IMR-90 (cell line): ENCODE results near the gene SARM1. TPM values are rescaled to one million over a fixed set of nuclear protein-coding genes. Genes with fewer than 3 reads are reported as not detected.

Experiments
- ATAC-seq: fragments of 200-7000 bp; cut with Tn5 transposase; 2 replicates; pipeline ENCODE4 v1.9.1; 2020; ENCODE audit warnings: low read depth, mild to moderate bottlenecking, moderate library complexity
- BruUV-seq: library from RNA; stranded (reverse); fragments of 400-500 nt; replicated peaks from 2 replicates; lab custom pipeline; 2021; lab: Mats Ljungman, UMichigan
- CTCF ChIA-PET: fragments of 300-600 bp; formaldehyde crosslinking; extraction: SDS; loops from one replicate; lab custom pipeline; 2021; ENCODE audit warnings: antibody characterized with exemption; lab: Yijun Ruan, JAX
- POLR2A ChIA-PET: fragments of 300-600 bp; sonication (Branson Sonifier 250); formaldehyde crosslinking; loops from one replicate; lab custom pipeline; 2022; ENCODE audit warnings: antibody characterized with exemption; ENCODE audit not compliant: unreplicated experiment; lab: Charles Lee
- DNase-seq: peaks from one replicate; pipeline ENCODE4 v3.0.0; 2013
- H2AFZ ChIP-seq: replicated peaks from 2 replicates; pipeline ENCODE3; 2013; ENCODE audit warnings: low read length, mild to moderate bottlenecking; ENCODE audit not compliant: poor library complexity
- H2AK5ac ChIP-seq: 2 replicates; pipeline ENCODE4 v1.6.1; 2013; ENCODE audit warnings: low read depth, low read length, inconsistent platforms
- H2AK9ac ChIP-seq: replicated peaks from 2 replicates; pipeline ENCODE3; 2013; ENCODE audit warnings: mild to moderate bottlenecking, low read depth, low read length, moderate library complexity; ENCODE audit not compliant: poor library complexity
- H2BK120ac ChIP-seq: 2 replicates; pipeline ENCODE4 v1.6.1; 2013; ENCODE audit warnings: low read depth, low read length, inconsistent platforms
- H2BK15ac ChIP-seq: 3 replicates; pipeline ENCODE4 v1.6.1; 2013; ENCODE audit warnings: low read depth, low read length, inconsistent platforms
- H2BK20ac ChIP-seq: 2 replicates; pipeline ENCODE4 v1.6.1; 2013; ENCODE audit warnings: low read depth, mild to moderate bottlenecking, inconsistent platforms, low read length, moderate library complexity
- H2BK5ac ChIP-seq: 2 replicates; pipeline ENCODE4 v1.6.1; 2013; ENCODE audit warnings: mild to moderate bottlenecking, low read depth, low read length, inconsistent platforms; ENCODE audit not compliant: poor library complexity, severe bottlenecking
- H3K14ac ChIP-seq: replicated peaks from 2 replicates; pipeline ENCODE4 v1.6.1; 2013; ENCODE audit warnings: low read depth, low read length, inconsistent platforms
- H3K18ac ChIP-seq: 2 replicates; pipeline ENCODE4 v1.6.1; 2013; ENCODE audit warnings: low read depth, low read length, control low read depth
- H3K23ac ChIP-seq: 2 replicates; pipeline ENCODE4 v1.6.1; 2013; ENCODE audit warnings: low read depth, low read length, inconsistent platforms
- H3K27ac ChIP-seq: 2 replicates; pipeline ENCODE4 v1.5.1; 2013; ENCODE audit warnings: mild to moderate bottlenecking, control low read depth, low read length; ENCODE audit not compliant: insufficient read depth
- H3K27me3 ChIP-seq: 2 replicates; pipeline ENCODE4 v1.6.1; 2013; ENCODE audit warnings: low read length; ENCODE audit not compliant: control insufficient read depth, insufficient read depth
- H3K36me3 ChIP-seq: 2 replicates; pipeline ENCODE4 v1.6.1; 2013; ENCODE audit warnings: low read length, mixed read lengths; ENCODE audit not compliant: control insufficient read depth, insufficient read depth
- H3K4ac ChIP-seq: 2 replicates; pipeline ENCODE4 v1.6.1; 2013; ENCODE audit warnings: low read depth, low read length, inconsistent platforms
- H3K4me1 ChIP-seq: 2 replicates; pipeline ENCODE4 v1.6.1; 2013; ENCODE audit warnings: low read length, mixed read lengths; ENCODE audit not compliant: control insufficient read depth, insufficient read depth
- H3K4me2 ChIP-seq: 2 replicates; pipeline ENCODE4 v1.6.1; 2013; ENCODE audit warnings: low read depth, mild to moderate bottlenecking, control low read depth, low read length, moderate library complexity
- H3K4me3 ChIP-seq: 2 replicates; pipeline ENCODE4 v1.5.1; 2013; ENCODE audit warnings: low read depth, mild to moderate bottlenecking, control low read depth, low read length, moderate library complexity; ENCODE audit not compliant: insufficient read depth
- H3K56ac ChIP-seq: 2 replicates; pipeline ENCODE4 v1.6.1; 2013; ENCODE audit warnings: low read length, inconsistent platforms; ENCODE audit not compliant: insufficient read depth; ENCODE audit errors: extremely low read depth
- H3K79me1 ChIP-seq, 2 experiments: 2 replicates each; pipeline ENCODE4 v1.6.1; 2013; ENCODE audit warnings: low read length in 2 of 2, inconsistent platforms in 1 of 2, low read depth in 1 of 2
- H3K9ac ChIP-seq: 2 replicates; pipeline ENCODE4 v1.6.1; 2013; ENCODE audit warnings: low read depth, low read length, control low read depth
- H3K9me1 ChIP-seq: 2 replicates; pipeline ENCODE4 v1.6.1; 2013; ENCODE audit warnings: low read length, inconsistent platforms; ENCODE audit not compliant: insufficient read depth
- H3K9me3 ChIP-seq: 2 replicates; pipeline ENCODE4 v1.6.1; 2013; ENCODE audit warnings: low read length; ENCODE audit not compliant: control insufficient read depth, insufficient read depth
- H4K20me1 ChIP-seq: 2 replicates; pipeline ENCODE4 v1.6.1; 2013; ENCODE audit warnings: low read length, inconsistent platforms; ENCODE audit not compliant: insufficient read depth
- H4K5ac ChIP-seq: 2 replicates; pipeline ENCODE4 v1.6.1; 2013; ENCODE audit warnings: mild to moderate bottlenecking, low read depth, low read length, control low read depth
- H4K8ac ChIP-seq, 2 experiments: 2 replicates each; pipeline ENCODE4 v1.6.1; 2013; ENCODE audit warnings: low read depth in 2 of 2, low read length in 2 of 2, control low read depth in 1 of 2, inconsistent platforms in 1 of 2
- H4K91ac ChIP-seq: 2 replicates; pipeline ENCODE4 v1.6.1; 2013; ENCODE audit warnings: low read depth, low read length, inconsistent platforms; ENCODE audit not compliant: insufficient read depth
- BHLHE40 ChIP-seq: fragments of 150-350 bp; IDR thresholded peaks from 2 replicates; pipeline ENCODE4 v1.6.1; 2016; ENCODE audit warnings: mild to moderate bottlenecking, low read depth, low read length
- CEBPB ChIP-seq: IDR thresholded peaks from 2 replicates; pipeline ENCODE4 v1.6.1; 2012; ENCODE audit warnings: low read depth, low read length, improper control_type of control experiment
- CHD1 ChIP-seq: IDR thresholded peaks from 2 replicates; pipeline ENCODE4 v1.6.1; 2012; ENCODE audit warnings: low read depth, low read length, improper control_type of control experiment
- FOS ChIP-seq: fragments of 150-350 bp; IDR thresholded peaks from 2 replicates; pipeline ENCODE4 v1.6.1; 2016; ENCODE audit warnings: low read depth, low read length
- MAFK ChIP-seq: IDR thresholded peaks from 2 replicates; pipeline ENCODE4 v1.6.1; 2012; ENCODE audit warnings: low read depth, low read length, improper control_type of control experiment
- MAZ ChIP-seq: IDR thresholded peaks from 2 replicates; pipeline ENCODE4 v1.6.1; 2012; ENCODE audit warnings: low read depth, mild to moderate bottlenecking, low read length, improper control_type of control experiment, moderate library complexity, borderline replicate concordance
- MXI1 ChIP-seq: IDR thresholded peaks from 2 replicates; pipeline ENCODE4 v1.6.1; 2012; ENCODE audit warnings: low read depth, mild to moderate bottlenecking, low read length, moderate library complexity, borderline replicate concordance
- NFE2L2 ChIP-seq: fragments of 150-350 bp; IDR thresholded peaks from 2 replicates; pipeline ENCODE4 v1.6.1; 2016; ENCODE audit warnings: low read depth, mild to moderate bottlenecking, low read length
- POLR2A ChIP-seq: IDR thresholded peaks from 2 replicates; pipeline ENCODE4 v1.6.1; 2012; ENCODE audit warnings: mild to moderate bottlenecking, low read depth, low read length
- RAD21 ChIP-seq: IDR thresholded peaks from 2 replicates; pipeline ENCODE4 v1.6.1; 2012; ENCODE audit warnings: low read length, improper control_type of control experiment
- RCOR1 ChIP-seq: IDR thresholded peaks from 2 replicates; pipeline ENCODE4 v1.6.1; 2012; ENCODE audit warnings: mild to moderate bottlenecking, low read length, improper control_type of control experiment; ENCODE audit not compliant: insufficient replicate concordance
- RFX5 ChIP-seq: IDR thresholded peaks from 2 replicates; pipeline ENCODE4 v1.8.0; 2012; ENCODE audit warnings: low read depth, mild to moderate bottlenecking, low read length, moderate library complexity
- SMC3 ChIP-seq: fragments of 150-350 bp; IDR thresholded peaks from 2 replicates; pipeline ENCODE4 v1.6.1; 2016; ENCODE audit warnings: low read depth, mild to moderate bottlenecking, antibody characterized with exemption, low read length, moderate library complexity
- WGBS, 2 experiments: methylation state at CpG; one replicate each; pipeline versions ENCODE4 v1.1.5 to v1.1.7; 2013; ENCODE audit warnings: missing lambda C conversion rate in 2 of 2; ENCODE audit not compliant: insufficient read length in 1 of 2; ENCODE audit errors: extremely low coverage in 2 of 2; 5-methylcytosine and 5-hydroxymethylcytosine counted together
- dilution Hi-C: fragments of 300-500 bp; cut with HindIII; formaldehyde crosslinking; loops from one replicate; pipeline ENCODE4 v1.14.3; 2018; ENCODE audit warnings: low sequenced_read_pairs; ENCODE audit not compliant: unreplicated experiment
- in situ Hi-C: fragments of 300-500 bp; cut with MboI; formaldehyde crosslinking; loops from 3 replicates; pipeline ENCODE4 v1.14.3; 2019; ENCODE audit warnings: low sequenced_read_pairs, inconsistent platforms, mixed read lengths
- intact Hi-C: fragments of 100-400 bp; cut with micrococcal nuclease; formaldehyde crosslinking; loops from 2 replicates; pipeline ENCODE4 v1.10.0; 2022
- polyA plus RNA-seq, 3 experiments: library from polyadenylated mRNA; depleted of rRNA; stranded (reverse); fragments of >200 nt; gene quantifications; 2 replicates each; pipeline ENCODE4 v1.2.3, GENCODE V29; 2012; ENCODE audit warnings: low replicate concordance in 1 of 3
- total RNA-seq: library from RNA; depleted of rRNA; stranded (reverse); fragments of >200 nt; gene quantifications from 2 replicates; pipeline ENCODE4 v1.2.3, GENCODE V29; 2012
- TF ChIP-seq, protein P1 (sequence below): conservative IDR thresholded peaks from 2 replicates; pipeline ENCODE4 v1.5.1; 2012; ENCODE audit warnings: mild to moderate bottlenecking, low read depth, low read length, improper control_type of control experiment
- TF ChIP-seq, protein P2 (sequence below): fragments of 150-350 bp; IDR thresholded peaks from 2 replicates; pipeline ENCODE4 v1.6.1; 2017; ENCODE audit warnings: mild to moderate bottlenecking, antibody characterized with exemption, low read length, low read depth
- TF ChIP-seq, protein P3 (sequence below): fragments of 150-350 bp; IDR thresholded peaks from 2 replicates; pipeline ENCODE4 v1.6.1; 2016; ENCODE audit warnings: low read depth, mild to moderate bottlenecking, low read length, moderate library complexity, borderline replicate concordance

Gene SARM1
- total and polyA plus RNA-seq, 2 of the 4 experiments (the other 2 are of a cell fraction) = 3.4 to 11.4 TPM

DNA sequence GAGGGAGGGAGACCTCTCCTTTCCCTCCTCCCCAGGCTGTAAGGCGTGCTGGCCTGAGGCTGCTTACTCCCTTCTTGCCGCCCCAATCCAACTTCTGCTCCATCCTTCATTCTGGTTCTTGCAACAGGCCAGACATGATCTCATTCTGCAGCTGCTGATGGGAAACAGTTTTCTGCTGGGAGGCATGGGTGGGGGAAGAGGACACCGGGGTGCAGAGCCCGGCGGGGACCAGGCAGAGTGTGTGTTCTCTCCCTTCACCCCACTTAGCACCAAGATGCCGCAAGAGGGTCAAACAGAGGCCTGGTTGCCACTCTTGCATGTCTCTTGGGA is 1.4 kb downstream of the SARM1 start:
- H3K18ac ChIP-seq = no peak overlapping the region
- H3K23ac ChIP-seq = peak overlapping the region; percentile 70; the same call in 1 of the 2 replicates
- no peak overlapping the region for H3K56ac ChIP-seq
- H3K79me1 ChIP-seq = peaks cover 5 to 32% of the 10 kb centered on the region in 2 experiments; a peak in 3 of 4 replicates
- H3K4me3 ChIP-seq = peak overlapping the region; percentile 54; the same call in 1 of the 2 replicates
- H3K9me3 ChIP-seq = no peaks in the 10 kb centered on the region
- ChIA-PET CTCF (no interaction called here), POLR2A (no interaction called here)
- 0 out of 2 replicates have a peak, but pooled peaks cover 1% of the 10 kb centered on the region for H3K36me3 ChIP-seq
- H4K5ac ChIP-seq = no peak overlapping the region
- peak overlapping the region; percentile 84; the same call in 1 of the 2 replicates for H3K4me2 ChIP-seq
- DNase-seq (no peak), ATAC-seq (no peak)
- H2AK9ac ChIP-seq = no peak overlapping the region
- H4K91ac ChIP-seq = no peak overlapping the region
- H3K4me1 ChIP-seq = peaks cover 14% of the 10 kb centered on the region; the same call in 1 of the 2 replicates
- no peak overlapping the region for H2BK20ac ChIP-seq
- H3K9me1 ChIP-seq = peaks cover 35% of the 10 kb centered on the region
- no CpG with 5 or more reads among the region's 6 CpGs for WGBS, 2 experiments
- peaks cover 31% of the 10 kb centered on the region for H4K20me1 ChIP-seq
- H2AK5ac ChIP-seq = no peak overlapping the region; the same call in 1 of the 2 replicates
- H2BK5ac ChIP-seq = no peak overlapping the region
- H2BK15ac ChIP-seq = no peak overlapping the region
- TF ChIP-seq NFE2L2 (no peak), MXI1 (no peak), RCOR1 (no peak), CEBPB (no peak), MAFK (no peak), RAD21 (no peak), RFX5 (no peak), BHLHE40 (no peak), SMC3 (no peak), CHD1 (no peak), FOS (no peak), MAZ (no peak), POLR2A (no peak)
- TF ChIP-seq, protein P1, sequence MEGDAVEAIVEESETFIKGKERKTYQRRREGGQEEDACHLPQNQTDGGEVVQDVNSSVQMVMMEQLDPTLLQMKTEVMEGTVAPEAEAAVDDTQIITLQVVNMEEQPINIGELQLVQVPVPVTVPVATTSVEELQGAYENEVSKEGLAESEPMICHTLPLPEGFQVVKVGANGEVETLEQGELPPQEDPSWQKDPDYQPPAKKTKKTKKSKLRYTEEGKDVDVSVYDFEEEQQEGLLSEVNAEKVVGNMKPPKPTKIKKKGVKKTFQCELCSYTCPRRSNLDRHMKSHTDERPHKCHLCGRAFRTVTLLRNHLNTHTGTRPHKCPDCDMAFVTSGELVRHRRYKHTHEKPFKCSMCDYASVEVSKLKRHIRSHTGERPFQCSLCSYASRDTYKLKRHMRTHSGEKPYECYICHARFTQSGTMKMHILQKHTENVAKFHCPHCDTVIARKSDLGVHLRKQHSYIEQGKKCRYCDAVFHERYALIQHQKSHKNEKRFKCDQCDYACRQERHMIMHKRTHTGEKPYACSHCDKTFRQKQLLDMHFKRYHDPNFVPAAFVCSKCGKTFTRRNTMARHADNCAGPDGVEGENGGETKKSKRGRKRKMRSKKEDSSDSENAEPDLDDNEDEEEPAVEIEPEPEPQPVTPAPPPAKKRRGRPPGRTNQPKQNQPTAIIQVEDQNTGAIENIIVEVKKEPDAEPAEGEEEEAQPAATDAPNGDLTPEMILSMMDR = no peak
- TF ChIP-seq, protein P2, sequence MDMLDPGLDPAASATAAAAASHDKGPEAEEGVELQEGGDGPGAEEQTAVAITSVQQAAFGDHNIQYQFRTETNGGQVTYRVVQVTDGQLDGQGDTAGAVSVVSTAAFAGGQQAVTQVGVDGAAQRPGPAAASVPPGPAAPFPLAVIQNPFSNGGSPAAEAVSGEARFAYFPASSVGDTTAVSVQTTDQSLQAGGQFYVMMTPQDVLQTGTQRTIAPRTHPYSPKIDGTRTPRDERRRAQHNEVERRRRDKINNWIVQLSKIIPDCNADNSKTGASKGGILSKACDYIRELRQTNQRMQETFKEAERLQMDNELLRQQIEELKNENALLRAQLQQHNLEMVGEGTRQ = no peak
- TF ChIP-seq, protein P3, sequence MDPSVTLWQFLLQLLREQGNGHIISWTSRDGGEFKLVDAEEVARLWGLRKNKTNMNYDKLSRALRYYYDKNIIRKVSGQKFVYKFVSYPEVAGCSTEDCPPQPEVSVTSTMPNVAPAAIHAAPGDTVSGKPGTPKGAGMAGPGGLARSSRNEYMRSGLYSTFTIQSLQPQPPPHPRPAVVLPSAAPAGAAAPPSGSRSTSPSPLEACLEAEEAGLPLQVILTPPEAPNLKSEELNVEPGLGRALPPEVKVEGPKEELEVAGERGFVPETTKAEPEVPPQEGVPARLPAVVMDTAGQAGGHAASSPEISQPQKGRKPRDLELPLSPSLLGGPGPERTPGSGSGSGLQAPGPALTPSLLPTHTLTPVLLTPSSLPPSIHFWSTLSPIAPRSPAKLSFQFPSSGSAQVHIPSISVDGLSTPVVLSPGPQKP = no peak
- H3K14ac ChIP-seq = 0 out of 2 replicates have a peak overlapping the region, but pooled peaks have one; percentile 59
- H4K8ac ChIP-seq = no peak overlapping the region
- no peaks in the 10 kb centered on the region for H3K27me3 ChIP-seq
- intact Hi-C loops = no loop called here
- 0 out of 2 replicates have a peak overlapping the region, but pooled peaks have one; percentile 43 for H3K9ac ChIP-seq
- in situ Hi-C loops = no loop called here
- H2AFZ ChIP-seq = peak overlapping the region; percentile 25
- no peak overlapping the region for H3K4ac ChIP-seq
- H3K27ac ChIP-seq = no peak overlapping the region
- no peak overlapping the region for H2BK120ac ChIP-seq
- dilution Hi-C loops = no loop called here
- BruUV-seq = no TSS peak
